HG03354 (cell line): ENCODE measurements around the gene TMEM145.
"Not testable (repeated sequence)": the region's sequence is repeated elsewhere in the genome, so short reads cannot be mapped to it uniquely, and the experiment has no call there.

Experiments
- ATAC-seq: cut with Tn5 transposase; IDR thresholded peaks from one replicate; pipeline ENCODE4 v1.9.1; 2021; ENCODE audit warnings: mild to moderate bottlenecking; ENCODE audit not compliant: unreplicated experiment, poor library complexity, severe bottlenecking

TMEM145 gene

DNA sequence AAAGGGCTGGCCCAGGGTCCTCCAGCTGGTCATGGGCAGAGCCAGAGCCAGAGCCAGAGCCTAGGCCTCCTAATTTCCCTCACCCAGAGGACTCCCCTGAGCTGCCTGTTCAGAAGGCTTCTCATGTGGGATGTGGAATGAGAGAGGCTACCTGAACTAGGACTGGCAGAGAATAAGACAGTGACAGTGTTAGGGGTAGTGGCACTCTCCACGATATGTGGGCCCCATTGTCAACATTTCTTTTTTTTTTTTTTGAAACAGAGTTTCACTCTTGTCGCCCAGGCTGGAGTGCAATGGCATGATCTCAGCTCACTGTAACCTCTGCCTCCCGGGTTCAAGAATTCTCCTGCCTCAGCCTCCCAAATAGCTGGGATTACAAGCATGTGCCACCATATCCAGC, 18.2 kb downstream of the TMEM145 start:
- not testable (repeated sequence) for ATAC-seq

DNA sequence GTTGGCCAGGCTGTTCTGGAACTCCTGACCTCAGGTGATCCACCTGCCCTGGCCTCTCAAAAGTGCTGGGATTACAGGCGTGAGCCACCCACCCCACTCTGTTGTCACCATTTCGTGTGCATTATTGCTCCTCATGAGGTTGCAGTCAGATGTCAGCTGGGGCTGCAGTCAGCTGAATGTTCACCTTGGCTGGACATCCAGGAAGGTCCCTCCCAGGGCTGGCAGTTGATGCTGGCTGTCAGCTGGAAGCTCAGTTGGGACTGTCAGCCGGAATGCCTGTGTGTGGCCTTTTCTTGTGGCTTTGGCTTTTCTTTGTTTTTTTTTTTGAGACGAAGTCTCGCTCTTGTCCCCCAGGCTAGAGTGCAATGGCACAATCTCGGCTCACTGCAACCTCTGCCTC, 18.9 kb downstream of the TMEM145 start:
- ATAC-seq = no peak

- no peak for ATAC-seq
These were observed 19.9 kb downstream of the TMEM145 start for GRCh38 chr19:42333018-42333417.

GRCh38 chr19:42333975-42334696, 21.0 kb downstream of the TMEM145 start:
- ATAC-seq = no peak

DNA sequence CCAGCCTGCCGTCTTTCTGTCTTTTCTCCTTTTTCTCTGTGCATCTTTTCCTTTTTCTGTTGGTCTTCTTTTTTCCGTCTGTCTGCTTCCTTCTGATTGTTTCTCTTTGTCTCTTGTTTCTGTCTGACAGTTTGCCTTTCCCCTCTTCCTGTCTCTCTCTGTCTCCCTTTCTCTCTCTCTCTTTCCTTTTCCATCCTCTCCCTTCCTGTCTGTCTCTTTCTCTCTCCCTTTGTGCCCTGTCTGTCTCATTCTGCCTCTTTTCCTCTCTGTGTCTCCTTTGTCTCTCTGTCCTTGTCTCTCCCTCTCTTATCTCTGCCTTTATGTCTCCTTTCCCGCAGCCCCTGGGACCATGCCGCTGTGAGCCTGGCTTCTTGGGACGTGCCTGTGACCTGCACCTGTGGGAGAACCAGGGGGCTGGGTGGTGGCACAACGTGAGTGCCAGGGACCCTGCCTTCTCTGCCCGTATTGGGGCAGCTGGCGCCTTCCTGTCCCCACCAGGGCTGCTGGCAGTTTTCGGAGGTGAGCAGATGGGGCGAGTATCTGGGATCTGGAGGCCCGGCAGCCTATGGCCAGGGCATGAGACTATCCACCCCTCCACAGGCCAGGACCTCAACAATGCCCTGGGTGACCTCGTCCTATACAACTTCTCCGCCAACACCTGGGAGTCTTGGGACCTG, 21.7 kb downstream of the TMEM145 start:
- ATAC-seq = no peak

- ATAC-seq = no peak
These were observed 22.3 kb downstream of the TMEM145 start for GRCh38 chr19:42335374-42335936.

GRCh38 chr19:42335971-42336370, 22.9 kb downstream of the TMEM145 start:
- no peak for ATAC-seq

DNA sequence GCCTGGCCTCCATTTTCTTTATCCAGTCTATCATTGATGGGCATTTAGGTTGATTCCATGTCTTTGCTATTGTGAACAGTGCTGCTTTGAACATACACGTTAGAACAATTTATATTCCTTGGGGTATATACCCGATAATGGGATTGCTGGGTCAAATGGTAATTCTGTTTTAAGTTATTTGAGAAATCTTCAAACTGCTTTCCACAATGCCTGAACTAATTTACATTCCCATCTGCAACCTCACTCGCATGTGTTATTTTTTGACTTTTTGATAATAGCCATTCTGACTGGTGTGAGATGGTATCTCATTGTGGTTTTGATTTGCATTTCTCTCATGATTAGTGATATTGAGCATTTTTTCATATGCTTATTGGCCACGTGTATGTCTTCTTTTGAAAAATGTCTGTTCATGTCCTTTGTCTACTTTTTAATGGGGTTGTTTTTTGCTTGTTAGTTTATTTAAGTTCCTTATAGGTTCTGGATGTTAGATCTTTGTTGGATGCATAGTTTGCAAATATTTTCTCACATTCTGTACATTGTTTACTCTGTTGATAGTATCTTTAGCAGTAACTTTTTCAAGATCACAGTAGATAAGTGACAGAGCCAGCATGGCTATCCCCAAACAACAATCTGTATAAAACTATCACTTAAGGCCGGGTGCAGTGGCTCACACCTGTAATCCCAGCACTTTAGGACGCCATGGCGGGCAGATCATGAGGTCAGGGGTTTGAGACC, 26.2 kb downstream of the TMEM145 start:
- ATAC-seq = not testable (repeated sequence)

GRCh38 chr19:42339922-42340321, 26.8 kb downstream of the TMEM145 start:
- ATAC-seq = not testable (repeated sequence)

- no peak for ATAC-seq
These were observed 30.4 kb downstream of the TMEM145 start for GRCh38 chr19:42343344-42344110.

DNA sequence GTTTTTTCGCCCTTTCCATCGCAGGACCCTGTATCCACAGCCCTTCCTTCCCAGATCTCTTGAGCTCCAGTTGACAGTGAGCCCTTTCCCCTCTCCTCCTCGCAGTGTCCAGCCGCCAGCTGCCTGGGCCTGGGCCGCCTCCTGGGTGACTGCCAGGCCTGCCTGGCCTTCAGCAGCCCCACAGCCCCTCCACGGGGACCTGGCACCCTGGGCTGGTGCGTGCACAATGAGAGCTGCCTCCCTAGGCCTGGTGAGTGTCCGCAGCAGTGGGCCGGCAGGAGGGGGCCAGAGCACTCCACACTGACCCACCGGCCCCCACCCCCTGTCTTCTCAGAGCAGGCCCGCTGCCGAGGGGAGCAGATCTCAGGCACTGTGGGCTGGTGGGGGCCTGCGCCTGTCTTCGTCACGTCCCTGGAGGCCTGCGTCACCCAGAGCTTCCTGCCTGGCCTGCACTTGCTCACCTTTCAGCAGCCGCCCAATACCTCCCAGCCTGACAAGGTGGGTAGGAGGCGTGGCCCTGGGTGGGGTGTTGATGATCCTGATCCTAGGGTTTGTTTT, 31.3 kb downstream of the TMEM145 start:
- no peak for ATAC-seq

GRCh38 chr19:42345191-42345812, 32.2 kb downstream of the TMEM145 start:
- no peak for ATAC-seq

DNA sequence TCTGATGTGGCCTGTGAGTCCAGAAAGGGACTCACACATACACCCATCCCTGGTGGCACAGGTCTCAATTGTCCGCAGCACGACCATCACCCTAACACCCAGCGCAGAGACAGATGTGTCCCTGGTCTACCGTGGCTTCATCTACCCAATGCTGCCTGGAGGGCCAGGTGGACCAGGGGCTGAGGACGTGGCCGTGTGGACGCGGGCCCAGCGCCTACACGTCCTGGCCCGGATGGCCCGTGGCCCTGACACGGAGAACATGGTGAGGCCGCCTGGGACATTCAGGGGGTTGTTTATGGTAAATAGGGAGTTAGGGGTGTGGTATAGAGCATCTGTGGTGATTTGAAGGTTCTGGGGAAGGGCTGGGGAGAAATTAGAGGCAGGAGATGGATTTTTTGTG, 35.1 kb downstream of the TMEM145 start:
- no peak for ATAC-seq

GRCh38 chr19:42349378-42350107, 36.4 kb downstream of the TMEM145 start:
- no peak for ATAC-seq

GRCh38 chr19:42350417-42350816, 37.3 kb downstream of the TMEM145 start:
- ATAC-seq = no peak

DNA sequence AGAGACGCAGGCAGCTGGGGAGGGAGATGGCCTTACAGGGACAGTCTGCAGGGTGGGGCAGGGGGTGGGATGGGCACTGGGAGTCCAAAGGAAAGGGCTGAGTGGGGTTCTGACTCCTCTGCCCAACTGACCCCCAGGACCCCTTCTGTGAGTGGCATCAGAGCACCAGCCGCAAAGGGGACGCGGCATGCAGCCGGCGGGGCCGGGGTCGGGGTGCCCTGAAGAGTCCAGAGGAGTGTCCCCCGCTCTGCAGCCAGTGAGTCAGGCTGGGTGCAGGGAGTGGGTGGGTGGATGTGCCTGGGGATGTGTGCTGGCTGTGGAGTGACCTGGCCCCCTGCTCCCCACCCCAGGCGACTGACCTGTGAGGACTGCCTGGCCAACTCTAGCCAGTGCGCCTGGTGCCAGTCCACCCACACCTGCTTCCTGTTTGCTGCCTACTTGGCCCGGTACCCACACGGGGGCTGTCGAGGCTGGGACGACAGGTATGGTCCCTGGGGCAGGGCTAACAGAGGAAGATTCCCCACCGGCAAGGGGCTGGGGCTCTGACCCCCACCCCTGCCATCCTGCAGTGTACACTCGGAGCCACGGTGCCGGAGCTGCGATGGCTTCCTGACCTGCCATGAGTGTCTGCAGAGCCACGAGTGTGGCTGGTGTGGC, 38.1 kb downstream of the TMEM145 start:
- ATAC-seq = no peak

- ATAC-seq = no peak
These were observed 39.5 kb downstream of the TMEM145 start for GRCh38 chr19:42352301-42353259.
